ENCODE data around the gene TMEM247. TPM values are rescaled to one million over a fixed set of nuclear protein-coding genes. Genes with fewer than 3 reads are reported as not detected.

TMEM247 gene
- polyA plus RNA-seq, 1 of the 3 experiments (the other 2 are of a cell fraction) = not detected

DNA sequence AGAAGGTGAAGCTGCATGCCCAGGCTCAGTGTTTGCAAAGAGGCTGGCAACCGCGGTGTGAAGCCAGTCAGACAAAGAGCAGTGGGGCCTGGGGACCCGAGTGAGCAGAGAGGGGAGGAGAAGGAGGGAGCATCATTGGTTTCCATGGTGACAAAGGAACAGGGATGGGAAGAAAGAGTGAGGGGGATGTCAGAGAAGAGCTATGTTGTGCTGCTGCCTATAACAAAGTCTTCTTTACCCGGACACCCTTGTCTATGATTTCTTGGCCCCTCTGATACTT is 14.5 kb downstream of the TMEM247 start (continued):
- TF ChIP-seq, protein P1, sequence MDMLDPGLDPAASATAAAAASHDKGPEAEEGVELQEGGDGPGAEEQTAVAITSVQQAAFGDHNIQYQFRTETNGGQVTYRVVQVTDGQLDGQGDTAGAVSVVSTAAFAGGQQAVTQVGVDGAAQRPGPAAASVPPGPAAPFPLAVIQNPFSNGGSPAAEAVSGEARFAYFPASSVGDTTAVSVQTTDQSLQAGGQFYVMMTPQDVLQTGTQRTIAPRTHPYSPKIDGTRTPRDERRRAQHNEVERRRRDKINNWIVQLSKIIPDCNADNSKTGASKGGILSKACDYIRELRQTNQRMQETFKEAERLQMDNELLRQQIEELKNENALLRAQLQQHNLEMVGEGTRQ (IDR thresholded peaks at IDR 0.05; ENCODE audit: borderline replicate concordance, low read depth, low read length) = no peak

- Histone ChIP-seq H3K36me3 (replicated peaks in 1 of 2; ENCODE audit: control insufficient read depth in 1 of 2, insufficient read depth in 2 of 2, low read length in 1 of 2) (no peaks in the 10 kb centered on the region), H3K9me3 (no peaks in the 10 kb centered on the region), H2AFZ (ENCODE audit: low read depth) (no peak overlapping the region), H3K9me2 (no peaks in the 10 kb centered on the region), H3K79me2 (ENCODE audit: insufficient read depth) (no peaks in the 10 kb centered on the region), H4K20me1 (ENCODE audit: insufficient read depth) (no peaks in the 10 kb centered on the region), H3F3A (replicated peaks; ENCODE audit: insufficient read depth) (peaks cover 16% of the 10 kb centered on the region), H3K27me3 (ENCODE audit: insufficient read depth) (no peaks in the 10 kb centered on the region), H3K9ac (no peak overlapping the region), H3K27ac (ENCODE audit: low read depth in 2 of 2, low read length in 1 of 2) (no peak overlapping the region), H3K4me1 (ENCODE audit: control insufficient read depth in 1 of 2, insufficient read depth in 2 of 2, low read depth in 1 of 2, low read length in 1 of 2) (peaks cover 15 to 17% of the 10 kb centered on the region in 2 experiments), H3K4me2 (no peak overlapping the region), H3K4me3 (ENCODE audit: low read depth in 2 of 2, low read length in 1 of 2) (no peak overlapping the region)
- 96% methylated on average over 4 of the region's 4 CpGs for WGBS (ENCODE audit: low lambda C conversion rate)
- CTCF ChIA-PET = interaction anchor here (0.9 to 1.4 kb wide), 2 partner anchors 60 to 103 kb away, joined by 4 to 5 read pairs; no protein-coding TSS in a partner anchor
- TF ChIP-seq YY1 (IDR thresholded peaks at IDR 0.05; ENCODE audit: low read depth) (no peak), SIN3A (IDR thresholded peaks at IDR 0.05; ENCODE audit: borderline replicate concordance, low read depth, low read length) (no peak), ELF1 (IDR thresholded peaks at IDR 0.05) (no peak), RAD21 (IDR thresholded peaks at IDR 0.05; ENCODE audit: low read length) (no peak)
- TF ChIP-seq, protein P1 (IDR thresholded peaks at IDR 0.05; ENCODE audit: borderline replicate concordance, low read depth, low read length) = no peak
- TF ChIP-seq, protein P2, sequence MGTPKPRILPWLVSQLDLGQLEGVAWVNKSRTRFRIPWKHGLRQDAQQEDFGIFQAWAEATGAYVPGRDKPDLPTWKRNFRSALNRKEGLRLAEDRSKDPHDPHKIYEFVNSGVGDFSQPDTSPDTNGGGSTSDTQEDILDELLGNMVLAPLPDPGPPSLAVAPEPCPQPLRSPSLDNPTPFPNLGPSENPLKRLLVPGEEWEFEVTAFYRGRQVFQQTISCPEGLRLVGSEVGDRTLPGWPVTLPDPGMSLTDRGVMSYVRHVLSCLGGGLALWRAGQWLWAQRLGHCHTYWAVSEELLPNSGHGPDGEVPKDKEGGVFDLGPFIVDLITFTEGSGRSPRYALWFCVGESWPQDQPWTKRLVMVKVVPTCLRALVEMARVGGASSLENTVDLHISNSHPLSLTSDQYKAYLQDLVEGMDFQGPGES (IDR thresholded peaks at IDR 0.05; ENCODE audit: low read depth, low read length) = no peak
- DNase-seq = no peak
- POLR2A ChIA-PET = no interaction called here
These were observed 15.2 kb downstream of the TMEM247 start for GRCh38 chr2:46494596-46494995.

DNA sequence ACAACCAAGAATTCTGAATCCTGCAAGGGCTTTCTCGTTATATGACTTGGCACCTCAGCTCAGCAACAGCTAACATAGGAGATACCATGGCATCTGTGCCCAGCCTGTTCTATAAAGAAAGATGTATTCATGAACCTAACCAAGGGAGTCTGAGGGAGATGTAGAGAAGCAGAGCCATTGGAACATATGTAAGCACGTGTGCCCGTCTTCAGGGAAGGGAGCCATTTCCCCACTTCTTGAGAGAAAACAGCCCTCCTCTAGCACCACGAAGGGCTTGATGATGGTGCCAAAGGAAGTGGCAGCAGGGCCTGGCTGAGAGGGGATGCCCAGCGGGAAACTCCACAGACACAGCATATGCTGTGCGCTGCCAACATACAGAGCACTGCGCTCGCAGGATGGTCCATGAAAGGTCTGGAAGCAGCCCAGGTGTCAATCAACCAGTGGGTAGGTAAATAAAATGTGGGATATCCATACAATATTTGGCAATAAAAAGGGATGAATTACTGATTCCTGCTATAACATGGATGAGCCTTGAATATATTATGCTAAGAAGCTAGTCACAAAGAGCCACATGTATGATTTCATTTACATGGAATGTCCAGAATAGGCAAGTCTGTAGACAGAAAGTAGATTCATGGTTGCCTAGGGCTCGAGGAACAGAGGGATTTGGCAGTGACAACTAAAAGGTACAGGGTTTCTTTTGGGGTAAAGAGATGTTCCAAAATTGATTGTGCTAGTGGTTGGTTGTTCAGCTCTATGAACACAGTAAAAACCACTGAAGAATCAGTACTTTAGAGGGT is 16.1 kb downstream of the TMEM247 start:
- H3K4me1 ChIP-seq (ENCODE audit: control insufficient read depth in 1 of 2, insufficient read depth in 2 of 2, low read depth in 1 of 2, low read length in 1 of 2) = peaks cover 9 to 10% of the 10 kb centered on the region in 2 experiments
- ChIA-PET POLR2A (no interaction called here), CTCF (interaction anchor here (0.8 to 1.3 kb wide), 3 partner anchors 59 to 155 kb away, joined by 3 to 4 read pairs (median 3); no protein-coding TSS in a partner anchor)
- no peak overlapping the region for H3K27ac ChIP-seq (ENCODE audit: low read depth in 2 of 2, low read length in 1 of 2)
- no peak overlapping the region for H3K9ac ChIP-seq
- no peak for DNase-seq
- no peak for TF ChIP-seq YY1 (IDR thresholded peaks at IDR 0.05; ENCODE audit: low read depth)
- no peak for TF ChIP-seq NFIC (IDR thresholded peaks at IDR 0.05; ENCODE audit: borderline replicate concordance)
- TF ChIP-seq ELF1 (IDR thresholded peaks at IDR 0.05) = no peak
- no peak for TF ChIP-seq NRF1 (IDR thresholded peaks at IDR 0.05; ENCODE audit: low read depth, low read length)
- no peak for TF ChIP-seq GATA2 (CRISPR knock-in tag; IDR thresholded peaks at IDR 0.05)
- no peak for TF ChIP-seq TEAD4 (IDR thresholded peaks at IDR 0.05; ENCODE audit: borderline replicate concordance, insufficient read depth)
- no peak overlapping the region for H3K4me3 ChIP-seq (ENCODE audit: low read depth in 2 of 2, low read length in 1 of 2)
- H4K20me1 ChIP-seq (ENCODE audit: insufficient read depth) = no peaks in the 10 kb centered on the region
- no peak overlapping the region for H3K4me2 ChIP-seq
- H3K79me2 ChIP-seq (ENCODE audit: insufficient read depth) = no peaks in the 10 kb centered on the region
- no peaks in the 10 kb centered on the region for H3K27me3 ChIP-seq (ENCODE audit: insufficient read depth)
- no peak overlapping the region for H2AFZ ChIP-seq (ENCODE audit: low read depth)
- H3K36me3 ChIP-seq (replicated peaks in 1 of 2; ENCODE audit: control insufficient read depth in 1 of 2, insufficient read depth in 2 of 2, low read length in 1 of 2) = no peaks in the 10 kb centered on the region
- peaks cover 16% of the 10 kb centered on the region for H3F3A ChIP-seq (replicated peaks; ENCODE audit: insufficient read depth)
- WGBS (ENCODE audit: low lambda C conversion rate) = 83% methylated on average over 9 of the region's 9 CpGs
- H3K9me3 ChIP-seq = no peaks in the 10 kb centered on the region
- no peaks in the 10 kb centered on the region for H3K9me2 ChIP-seq

All from SK-N-SH (cell line).